Subcutaneous abdominal adipose tissue (tissue), 5 donors: Measurements from ENCODE around the gene NPC1.
"Not testable (repeated sequence)": the region's sequence is repeated elsewhere in the genome, so short reads cannot be mapped to it uniquely, and the experiment has no call there.

Experiments used
- H3K27ac ChIP-seq: one replicate; pipeline ENCODE4 v1.7.0; 2013; ENCODE audit warnings: low read depth, mild to moderate bottlenecking, inconsistent platforms, low read length, moderate library complexity
- H3K27me3 ChIP-seq, 5 donors: one replicate each; pipeline ENCODE4 v1.7.0; 2013; ENCODE audit warnings: low read length in 5 of 5, inconsistent platforms in 1 of 5; ENCODE audit not compliant: control insufficient read depth in 5 of 5, insufficient read depth in 4 of 5
- H3K36me3 ChIP-seq, 5 donors: one replicate each; pipeline ENCODE4 v1.7.0; 2013; ENCODE audit warnings: low read length in 5 of 5; ENCODE audit not compliant: control insufficient read depth in 5 of 5, insufficient read depth in 5 of 5
- H3K4me1 ChIP-seq, 5 donors: one replicate each; pipeline ENCODE4 v1.7.0; 2013; ENCODE audit warnings: low read length in 5 of 5, mild to moderate bottlenecking in 3 of 5, moderate library complexity in 1 of 5; ENCODE audit not compliant: control insufficient read depth in 5 of 5, insufficient read depth in 5 of 5
- H3K4me3 ChIP-seq, 5 donors: one replicate each; pipeline ENCODE4 v1.7.0; 2013; ENCODE audit warnings: low read length in 5 of 5, low read depth in 1 of 5
- H3K9ac ChIP-seq, 5 donors: one replicate each; pipeline ENCODE4 v1.7.0; 2013; ENCODE audit warnings: low read length in 5 of 5, mild to moderate bottlenecking in 4 of 5, moderate library complexity in 3 of 5
- H3K9me3 ChIP-seq, 5 donors: one replicate each; pipeline ENCODE4 v1.7.0; 2013; ENCODE audit warnings: low read length in 5 of 5; ENCODE audit not compliant: control insufficient read depth in 5 of 5
- donor health status: healthy.
- donor health status: healthy.
- donor health status: healthy.
- donor health status: healthy.
- donor health status: healthy.

NPC1 gene

DNA sequence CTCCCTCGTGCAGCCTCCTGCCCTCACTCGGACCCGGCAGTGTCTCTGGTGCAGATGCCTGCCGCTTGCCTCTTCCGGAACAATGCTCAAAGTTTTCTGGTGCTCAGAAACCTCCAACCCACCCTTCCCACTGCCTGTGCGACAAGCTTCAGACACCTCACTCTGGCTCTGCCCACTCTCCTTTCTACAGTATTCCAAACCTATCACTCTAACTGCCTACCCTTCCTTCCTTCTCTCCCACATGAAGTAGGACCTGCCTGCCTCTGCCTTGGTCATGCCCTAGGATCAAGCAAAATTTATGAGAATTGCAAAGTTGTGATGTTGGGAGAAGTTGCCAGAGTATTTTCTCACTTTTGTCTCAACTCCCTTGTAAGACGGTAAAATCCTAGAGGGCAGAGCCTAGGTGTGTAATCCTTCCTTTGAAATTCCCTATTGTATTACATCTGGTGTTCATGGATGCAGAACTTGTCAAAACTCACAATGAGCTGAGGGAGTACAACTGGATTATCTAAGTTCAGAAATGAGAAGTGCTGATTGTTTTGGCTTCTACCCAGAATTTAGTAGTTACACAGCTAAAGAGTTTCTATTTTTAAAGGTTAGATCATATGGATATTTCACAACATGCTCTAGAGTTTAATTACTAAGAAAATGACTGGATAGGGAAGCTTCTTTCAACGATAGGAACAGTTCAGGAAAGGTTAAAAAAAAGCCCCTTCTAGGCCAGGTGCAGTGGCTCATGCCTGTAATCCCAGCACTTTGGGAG lies 7.2 kb downstream of the NPC1 start:
- Histone ChIP-seq H3K27ac (no peak overlapping the region), H3K4me1 (peaks cover 0 to 38% (median 32%) of the 10 kb centered on the region in 5 donors), H3K4me3 (no peak overlapping the region), H3K9ac (peak overlapping the region in 1 of 5 donors; percentile 14), H3K27me3 (no peaks in the 10 kb centered on the region), H3K9me3 (no peaks in the 10 kb centered on the region), H3K36me3 (peaks cover 0 to 8% (median 6%) of the 10 kb centered on the region in 5 donors)

DNA sequence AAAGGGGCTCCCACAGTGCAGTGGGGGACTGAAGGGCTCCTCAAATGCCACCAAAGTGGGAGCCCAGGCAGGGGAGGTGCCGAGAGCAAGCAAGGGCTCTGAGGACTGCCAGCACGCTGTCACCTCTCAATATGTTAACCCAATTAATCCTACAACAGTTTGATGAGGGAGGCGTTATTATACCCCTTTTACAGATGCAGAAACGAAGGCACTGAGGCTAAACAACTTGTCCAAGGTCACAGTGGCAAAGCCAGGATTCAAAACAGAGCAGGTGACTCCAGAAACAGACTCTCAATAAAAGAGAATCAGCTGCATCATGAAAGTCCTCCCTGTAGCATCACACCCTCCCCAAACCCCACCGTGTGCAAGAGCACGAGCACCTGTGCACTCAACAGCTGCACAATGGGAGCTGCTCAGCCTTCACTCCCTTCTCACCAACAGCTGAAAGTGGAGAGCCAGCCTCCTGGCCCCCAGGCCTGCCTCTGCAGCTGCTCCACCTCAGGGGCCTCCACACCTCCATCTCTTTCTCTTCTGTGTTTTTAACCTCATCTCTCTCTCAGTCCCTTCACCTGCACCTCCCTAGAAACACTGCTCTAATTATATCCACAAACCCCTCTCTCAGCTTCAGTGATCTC lies 8.1 kb downstream of the NPC1 start:
- H3K4me3 ChIP-seq, result no peak overlapping the region
- peaks cover under 1 to 10% (median 6%) of the 10 kb centered on the region in 5 donors for H3K36me3 ChIP-seq
- H3K9me3 ChIP-seq, result no peaks in the 10 kb centered on the region
- H3K27ac ChIP-seq, result no peak overlapping the region
- no peak overlapping the region for H3K9ac ChIP-seq
- no peaks in the 10 kb centered on the region for H3K27me3 ChIP-seq
- peaks cover 0 to 39% (median 28%) of the 10 kb centered on the region in 5 donors for H3K4me1 ChIP-seq

DNA sequence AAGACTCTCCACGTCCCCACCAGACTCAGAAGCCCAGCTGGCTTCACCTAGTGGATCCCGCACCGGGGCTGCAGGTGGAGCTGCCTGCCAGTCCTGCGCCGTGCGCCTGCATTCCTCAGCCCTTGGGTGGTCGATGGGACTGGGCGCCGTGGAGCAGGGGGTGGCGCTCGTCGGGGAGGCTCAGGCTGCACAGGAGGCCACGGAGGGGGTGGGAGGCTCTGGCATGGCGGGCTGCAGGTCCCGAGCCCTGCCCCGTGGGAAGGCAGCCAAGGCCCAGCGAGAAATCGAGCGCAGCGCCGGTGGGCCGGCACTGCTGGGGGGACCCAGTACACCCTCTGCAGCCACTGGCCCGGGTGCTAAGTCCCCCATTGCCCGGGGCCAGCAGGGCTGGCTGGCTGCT lies 8.8 kb downstream of the NPC1 start:
- H3K4me1 ChIP-seq, result peaks cover 0 to 39% (median 28%) of the 10 kb centered on the region in 5 donors
- not testable (repeated sequence) for H3K9ac ChIP-seq, H3K4me3 ChIP-seq, H3K27me3 ChIP-seq, H3K27ac ChIP-seq, H3K9me3 ChIP-seq
- peaks cover 4 to 15% (median 7%) of the 10 kb centered on the region in 5 donors for H3K36me3 ChIP-seq

DNA sequence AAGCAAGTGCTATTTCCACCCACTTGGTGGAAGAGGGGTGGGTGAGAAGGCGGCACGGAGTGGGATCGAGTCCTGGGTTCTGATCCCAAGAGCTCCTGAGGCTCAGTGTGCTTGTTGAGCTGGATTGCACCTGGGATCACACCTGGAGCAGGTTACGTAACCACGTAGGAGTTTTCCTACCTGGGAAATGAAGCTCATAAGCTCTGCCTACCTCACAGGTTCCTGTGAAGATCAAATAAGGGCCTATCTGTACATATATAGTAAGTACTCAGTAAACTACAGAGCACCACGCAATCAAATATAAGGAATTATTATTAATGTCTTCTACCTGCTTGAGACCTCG lies 11.0 kb downstream of the NPC1 start:
- peaks cover 0 to 41% (median 38%) of the 10 kb centered on the region in 5 donors for H3K4me1 ChIP-seq
- H3K9ac ChIP-seq, result peak overlapping the region in 1 of 5 donors; percentile 13

DNA sequence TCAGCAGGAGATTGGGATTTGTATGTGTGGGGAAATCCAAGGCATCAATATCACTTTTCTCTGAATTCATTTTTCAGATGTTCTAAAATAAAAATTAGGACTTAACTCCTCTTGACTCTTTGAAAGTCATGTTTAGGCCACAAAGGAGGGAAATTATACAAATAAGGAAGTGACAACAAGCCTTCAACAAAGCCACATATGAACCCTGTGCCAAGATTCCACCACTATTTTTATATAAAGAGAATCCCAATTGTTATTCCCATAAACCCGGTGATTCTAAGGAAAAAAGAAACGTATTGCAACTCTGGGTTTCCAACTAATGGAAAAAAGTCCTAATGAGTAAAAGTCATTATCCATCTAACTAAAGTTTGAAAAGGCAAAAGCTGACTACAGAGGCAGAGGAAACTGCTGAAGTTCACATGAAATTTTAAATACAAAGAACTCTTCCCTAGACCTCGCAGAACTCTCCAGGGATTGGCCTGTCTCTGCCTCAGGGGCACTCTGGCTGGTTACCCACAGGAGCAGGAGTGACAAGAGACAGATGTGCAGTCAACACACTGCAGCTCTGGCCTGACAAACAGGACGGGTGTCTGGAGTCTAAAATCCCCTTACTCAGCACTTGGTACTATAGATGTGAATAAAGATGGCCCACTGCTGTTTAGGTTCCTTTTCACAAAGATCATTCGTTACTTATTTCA lies 11.5 kb downstream of the NPC1 start:
- H3K27me3 ChIP-seq, result no peaks in the 10 kb centered on the region
- H3K9me3 ChIP-seq, result no peaks in the 10 kb centered on the region
- H3K9ac ChIP-seq, result peak overlapping the region in 3 of 5 donors; percentile 13 to 56 (median 38)
- no peak overlapping the region for H3K4me3 ChIP-seq
- peaks cover 4 to 29% (median 11%) of the 10 kb centered on the region in 5 donors for H3K36me3 ChIP-seq
- H3K4me1 ChIP-seq, result peaks cover 0 to 42% (median 37%) of the 10 kb centered on the region in 5 donors
- H3K27ac ChIP-seq, result peak overlapping the region; percentile 71

More for the DNA sequence above, 11.0 kb downstream of the NPC1 start:
- no peaks in the 10 kb centered on the region for H3K9me3 ChIP-seq
- peak overlapping the region; percentile 71 for H3K27ac ChIP-seq
- H3K27me3 ChIP-seq, result no peaks in the 10 kb centered on the region
- peaks cover 4 to 29% (median 10%) of the 10 kb centered on the region in 5 donors for H3K36me3 ChIP-seq
- H3K4me3 ChIP-seq, result no peak overlapping the region

DNA sequence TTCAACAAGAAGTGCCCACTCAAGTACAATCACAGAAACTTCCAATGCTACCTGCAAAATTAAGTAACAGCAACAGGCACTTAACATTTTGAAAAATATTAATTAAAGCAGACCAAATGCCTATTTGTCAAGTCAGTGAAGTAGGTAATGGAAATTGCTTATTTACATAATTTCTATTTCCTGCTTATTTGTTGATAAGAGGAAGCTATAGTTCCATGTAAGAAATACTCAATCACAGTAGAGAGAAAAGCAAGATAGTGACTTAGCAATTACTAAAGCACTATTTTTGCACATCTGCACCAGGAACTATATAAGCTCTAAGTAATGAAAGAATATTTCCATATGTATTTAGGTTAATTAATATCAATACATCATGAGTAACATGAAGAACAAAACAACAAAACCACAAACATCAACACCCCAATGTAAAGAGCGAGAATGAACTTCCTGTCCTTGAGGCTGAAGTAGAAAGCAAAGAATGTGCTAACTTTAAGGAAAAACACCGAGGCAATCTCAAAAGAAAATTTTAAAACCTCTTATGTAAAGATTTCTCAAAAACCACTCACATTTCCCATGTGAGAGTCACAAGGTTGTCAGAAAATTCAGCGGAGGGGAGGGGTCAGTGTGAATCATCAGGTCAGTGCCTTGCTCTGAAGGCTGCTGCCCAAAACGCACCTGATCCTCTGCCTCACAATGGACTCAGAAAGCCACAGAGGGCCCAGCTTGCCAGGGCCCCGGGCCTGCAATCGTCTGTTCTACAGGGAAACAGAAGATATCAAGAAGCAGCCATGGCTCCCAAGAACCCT lies 12.5 kb downstream of the NPC1 start:
- H3K9me3 ChIP-seq, result no peaks in the 10 kb centered on the region
- H3K9ac ChIP-seq, result peak overlapping the region in 3 of 5 donors; percentile 15 to 56 (median 38)
- no peaks in the 10 kb centered on the region for H3K27me3 ChIP-seq
- H3K4me1 ChIP-seq, result peaks cover 0 to 43% (median 40%) of the 10 kb centered on the region in 5 donors
- H3K4me3 ChIP-seq, result no peak overlapping the region
- H3K27ac ChIP-seq, result peak overlapping the region; percentile 71
- H3K36me3 ChIP-seq, result peaks cover 5 to 29% (median 12%) of the 10 kb centered on the region in 5 donors

DNA sequence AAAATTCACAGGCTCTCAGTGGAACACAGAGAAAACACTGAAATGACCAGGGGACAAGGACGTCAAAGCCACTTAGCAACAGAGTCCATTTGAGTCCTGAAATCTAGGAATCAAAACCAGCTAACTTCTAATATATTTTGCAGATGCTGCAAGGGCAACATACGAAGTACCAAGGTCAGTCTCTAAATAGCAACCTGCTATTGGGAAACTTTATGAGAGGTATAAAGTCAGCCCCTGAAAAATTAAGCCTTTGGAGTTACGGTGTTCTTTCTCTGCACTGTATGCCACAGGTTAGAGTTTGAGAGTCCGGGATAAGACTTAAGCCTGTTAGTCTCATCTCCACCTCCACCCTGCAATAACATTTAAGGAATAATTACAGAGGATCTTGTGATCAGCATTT lies 13.3 kb downstream of the NPC1 start:
- H3K27ac ChIP-seq, result peak overlapping the region; percentile 71
- peaks cover 0 to 47% (median 33%) of the 10 kb centered on the region in 5 donors for H3K4me1 ChIP-seq
- no peak overlapping the region for H3K4me3 ChIP-seq
- H3K9ac ChIP-seq, result no peak overlapping the region
- H3K27me3 ChIP-seq, result no peaks in the 10 kb centered on the region
- H3K9me3 ChIP-seq, result no peaks in the 10 kb centered on the region
- H3K36me3 ChIP-seq, result peaks cover 11 to 36% (median 18%) of the 10 kb centered on the region in 5 donors

DNA sequence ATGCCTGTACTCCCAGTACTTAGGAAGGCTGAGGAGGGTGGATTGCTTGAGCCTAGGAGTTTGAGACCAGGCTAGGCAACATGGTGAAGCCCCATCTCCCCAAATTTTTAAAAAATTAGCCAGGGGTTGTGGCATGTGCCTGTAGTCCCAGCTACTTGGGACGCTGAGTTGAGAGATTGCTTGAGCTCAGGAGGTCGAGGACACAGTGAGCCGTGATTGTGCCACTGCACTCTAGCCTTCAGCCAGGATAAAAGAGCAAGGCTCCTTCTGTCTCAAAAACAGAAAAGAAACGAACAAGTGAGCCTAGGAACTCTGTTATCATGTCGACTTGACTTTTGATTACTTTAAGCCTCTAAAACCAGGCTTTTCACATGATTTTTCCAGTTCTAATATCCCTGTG lies 13.7 kb downstream of the NPC1 start:
- peaks cover 13 to 38% (median 21%) of the 10 kb centered on the region in 5 donors for H3K36me3 ChIP-seq
- no peak overlapping the region for H3K4me3 ChIP-seq
- H3K4me1 ChIP-seq, result peaks cover 0 to 48% (median 33%) of the 10 kb centered on the region in 5 donors
- H3K9me3 ChIP-seq, result no peaks in the 10 kb centered on the region
- H3K9ac ChIP-seq, result peak overlapping the region in 1 of 5 donors; percentile 24
- no peak overlapping the region for H3K27ac ChIP-seq
- H3K27me3 ChIP-seq, result no peaks in the 10 kb centered on the region

DNA sequence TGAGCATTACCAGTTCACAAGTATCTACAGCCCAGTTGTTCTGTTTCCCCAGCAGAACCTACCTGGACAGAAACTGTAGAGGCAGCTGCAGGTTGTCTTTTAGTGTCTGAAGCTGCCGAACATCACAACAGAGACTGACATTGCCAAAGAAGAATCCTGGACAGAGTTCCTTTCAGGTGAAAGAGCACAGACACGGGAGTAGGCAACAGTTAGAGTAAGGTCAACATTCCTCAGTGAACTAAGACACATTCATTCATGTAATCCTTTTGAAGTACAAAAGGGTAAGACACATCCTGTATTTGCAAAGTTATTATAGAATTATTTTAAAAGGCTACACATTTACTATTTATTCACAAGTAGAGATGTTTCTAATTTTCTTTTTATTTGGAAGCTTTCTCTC lies 14.3 kb downstream of the NPC1 start:
- Histone ChIP-seq H3K27me3 (no peaks in the 10 kb centered on the region), H3K9me3 (no peaks in the 10 kb centered on the region), H3K27ac (no peak overlapping the region), H3K9ac (peak overlapping the region in 1 of 5 donors; percentile 24), H3K4me1 (peaks cover 0 to 48% (median 33%) of the 10 kb centered on the region in 5 donors), H3K4me3 (no peak overlapping the region), H3K36me3 (peaks cover 19 to 43% (median 23%) of the 10 kb centered on the region in 5 donors)
